Kidney epithelial cell (primary cell): Measurements from ENCODE around the gene TACC2. TPM values are rescaled to one million over a fixed set of nuclear protein-coding genes. Genes with fewer than 3 reads are reported as not detected.

Experiments
- DNase-seq: peaks from one replicate; pipeline ENCODE4 v3.0.0-alpha.2; 2010; ENCODE audit warnings: low read depth
- H3K27me3 ChIP-seq: 2 replicates; pipeline ENCODE4 v1.6.0; 2011; ENCODE audit warnings: low read length; ENCODE audit not compliant: control insufficient read depth, insufficient read depth
- H3K36me3 ChIP-seq: 2 replicates; pipeline ENCODE4 v1.5.1; 2011; ENCODE audit warnings: low read length; ENCODE audit not compliant: control insufficient read depth, insufficient read depth
- H3K4me3 ChIP-seq: 2 replicates; pipeline ENCODE4 v1.5.1; 2011; ENCODE audit warnings: low read depth, mild to moderate bottlenecking, control low read depth, low read length
- total RNA-seq: library from RNA; depleted of rRNA; stranded (reverse); fragments of >200 nt; gene quantifications from 2 replicates; pipeline ENCODE4 v1.2.3, GENCODE V29; 2015
- TF ChIP-seq, protein P1 (sequence below): IDR thresholded peaks from 2 replicates; pipeline ENCODE4 v1.5.1; 2011; ENCODE audit warnings: mild to moderate bottlenecking, moderate library complexity, low read length, control low read depth, inconsistent platforms; ENCODE audit not compliant: insufficient read depth, poor library complexity, severe bottlenecking

The TACC2 gene
- total RNA-seq, 1 donor from 2014 or later: 26.9 TPM

DNA sequence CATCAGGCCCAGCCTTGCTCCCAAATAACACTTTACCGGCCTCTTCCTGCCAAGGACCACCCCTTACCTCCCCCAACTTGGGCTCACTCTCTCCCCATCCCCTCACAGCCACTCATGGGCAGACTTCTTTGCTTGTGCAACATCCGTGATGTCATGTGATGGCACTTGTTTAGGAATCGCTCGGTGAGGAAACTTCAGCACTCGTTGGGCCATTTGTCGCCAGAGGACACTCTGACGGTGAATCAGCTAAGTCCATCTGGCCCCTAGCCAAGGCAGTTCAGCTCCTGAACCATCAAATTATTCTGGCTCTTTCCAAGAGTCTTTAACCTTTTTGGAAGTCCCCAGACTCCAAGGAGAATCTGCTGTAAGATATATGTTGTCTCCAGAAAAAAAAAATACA is 301.4 kb downstream of the TACC2 start:
- Histone ChIP-seq H3K27me3 (no peaks in the 10 kb centered on the region), H3K36me3 (no peaks in the 10 kb centered on the region), H3K4me3 (no peak overlapping the region)
- DNase-seq: no peak
- TF ChIP-seq, protein P1, sequence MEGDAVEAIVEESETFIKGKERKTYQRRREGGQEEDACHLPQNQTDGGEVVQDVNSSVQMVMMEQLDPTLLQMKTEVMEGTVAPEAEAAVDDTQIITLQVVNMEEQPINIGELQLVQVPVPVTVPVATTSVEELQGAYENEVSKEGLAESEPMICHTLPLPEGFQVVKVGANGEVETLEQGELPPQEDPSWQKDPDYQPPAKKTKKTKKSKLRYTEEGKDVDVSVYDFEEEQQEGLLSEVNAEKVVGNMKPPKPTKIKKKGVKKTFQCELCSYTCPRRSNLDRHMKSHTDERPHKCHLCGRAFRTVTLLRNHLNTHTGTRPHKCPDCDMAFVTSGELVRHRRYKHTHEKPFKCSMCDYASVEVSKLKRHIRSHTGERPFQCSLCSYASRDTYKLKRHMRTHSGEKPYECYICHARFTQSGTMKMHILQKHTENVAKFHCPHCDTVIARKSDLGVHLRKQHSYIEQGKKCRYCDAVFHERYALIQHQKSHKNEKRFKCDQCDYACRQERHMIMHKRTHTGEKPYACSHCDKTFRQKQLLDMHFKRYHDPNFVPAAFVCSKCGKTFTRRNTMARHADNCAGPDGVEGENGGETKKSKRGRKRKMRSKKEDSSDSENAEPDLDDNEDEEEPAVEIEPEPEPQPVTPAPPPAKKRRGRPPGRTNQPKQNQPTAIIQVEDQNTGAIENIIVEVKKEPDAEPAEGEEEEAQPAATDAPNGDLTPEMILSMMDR: no peak

GRCh38 chr10:122290833-122291532 is 302.0 kb downstream of the TACC2 start:
- no peak for DNase-seq
- no peak overlapping the region for H3K4me3 ChIP-seq
- H3K36me3 ChIP-seq: no peaks in the 10 kb centered on the region
- TF ChIP-seq, protein P1: no peak
- no peaks in the 10 kb centered on the region for H3K27me3 ChIP-seq

- TF ChIP-seq, protein P1: no peak
- H3K36me3 ChIP-seq: no peaks in the 10 kb centered on the region
- DNase-seq: no peak
- no peaks in the 10 kb centered on the region for H3K27me3 ChIP-seq
- no peak overlapping the region for H3K4me3 ChIP-seq
These were observed 302.8 kb downstream of the TACC2 start for GRCh38 chr10:122291739-122292138.

- Histone ChIP-seq H3K27me3 (no peaks in the 10 kb centered on the region), H3K36me3 (no peaks in the 10 kb centered on the region), H3K4me3 (no peak overlapping the region)
- TF ChIP-seq, protein P1: no peak
- no peak for DNase-seq
These were observed 303.4 kb downstream of the TACC2 start for GRCh38 chr10:122292376-122292775.

DNA sequence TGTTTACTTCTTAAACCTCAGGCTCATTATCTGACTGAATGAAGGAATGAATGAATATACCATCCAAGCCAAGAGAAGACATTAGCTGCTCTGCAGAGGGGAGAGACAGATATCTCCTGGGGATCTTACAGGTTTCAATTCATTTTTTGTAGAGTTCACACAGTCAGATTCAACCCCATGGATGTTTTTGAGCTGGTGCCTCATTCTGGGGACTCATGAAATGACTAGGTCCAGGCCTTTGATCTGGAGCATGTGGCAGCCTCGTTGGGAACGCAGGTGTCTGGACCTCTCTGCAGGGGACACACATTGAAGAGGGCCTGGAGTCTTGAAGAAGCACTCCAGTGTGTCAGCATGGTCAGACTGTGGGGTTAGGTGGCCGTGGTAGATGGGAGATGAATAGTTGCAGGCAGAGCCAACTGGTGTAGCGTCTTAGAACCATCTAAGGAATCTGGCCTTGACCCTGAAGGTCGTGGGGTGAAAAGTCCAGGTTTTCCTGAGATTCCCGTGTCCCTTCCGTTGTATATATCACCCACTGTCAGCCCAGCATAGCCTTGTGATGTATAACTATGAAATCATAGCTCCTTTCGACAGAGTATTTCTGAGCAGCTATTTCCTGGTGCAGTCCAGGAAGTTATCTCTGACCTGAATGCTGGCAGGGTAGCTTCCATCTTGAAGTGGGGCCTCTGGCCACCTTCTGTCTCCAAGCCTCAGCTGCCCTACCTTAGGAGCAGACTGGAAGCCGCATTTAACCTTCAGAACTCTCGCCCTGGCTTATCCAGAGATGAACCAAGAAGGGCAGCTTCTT is 304.4 kb downstream of the TACC2 start:
- Histone ChIP-seq H3K27me3 (no peaks in the 10 kb centered on the region), H3K4me3 (no peak overlapping the region), H3K36me3 (no peaks in the 10 kb centered on the region)
- TF ChIP-seq, protein P1: no peak
- no peak for DNase-seq
